MM.1S (cell line): ENCODE results near the gene SYTL4.

Experiments used
- DNase-seq: peaks from one replicate; pipeline ENCODE4 v3.0.0-alpha.2; 2015
- H2AFZ ChIP-seq: fragments of 300-600 bp; sonication (generic); 2 replicates; pipeline ENCODE4 v1.6.0; 2016; ENCODE audit warnings: antibody characterized with exemption, low read length
- H3F3A ChIP-seq: fragments of 300-600 bp; sonication (generic); 2 replicates; pipeline ENCODE4 v1.6.1; 2016; ENCODE audit warnings: mild to moderate bottlenecking, antibody characterized with exemption, low read length, moderate library complexity, mixed read lengths; ENCODE audit not compliant: insufficient read depth
- H3K27ac ChIP-seq: fragments of 300-600 bp; sonication (generic); 2 replicates; pipeline ENCODE4 v1.5.1; 2016; ENCODE audit warnings: mild to moderate bottlenecking, low read length
- H3K27me3 ChIP-seq: fragments of 300-600 bp; sonication (generic); replicated peaks from 2 replicates; pipeline ENCODE4 v1.6.0; 2016; ENCODE audit warnings: low read length; ENCODE audit not compliant: insufficient read depth
- H3K36me3 ChIP-seq: fragments of 300-600 bp; sonication (generic); replicated peaks from 2 replicates; pipeline ENCODE4 v1.6.1; 2016; ENCODE audit warnings: mild to moderate bottlenecking, low read length, mixed read lengths; ENCODE audit not compliant: insufficient read depth
- H3K4me1 ChIP-seq: fragments of 300-600 bp; sonication (generic); 2 replicates; pipeline ENCODE4 v1.6.1; 2016; ENCODE audit warnings: low read length, mixed read lengths
- H3K4me2 ChIP-seq: fragments of 300-600 bp; sonication (generic); 2 replicates; pipeline ENCODE4 v1.6.0; 2016; ENCODE audit warnings: low read depth, low read length
- H3K4me3 ChIP-seq: fragments of 300-600 bp; sonication (generic); 2 replicates; pipeline ENCODE4 v1.5.1; 2016; ENCODE audit warnings: low read length, mixed read lengths
- H3K79me2 ChIP-seq: fragments of 300-600 bp; sonication (generic); 2 replicates; pipeline ENCODE4 v1.6.1; 2016; ENCODE audit warnings: mixed run types, low read length, mixed read lengths
- H3K9ac ChIP-seq: fragments of 300-600 bp; sonication (generic); 2 replicates; pipeline ENCODE4 v1.6.1; 2016; ENCODE audit warnings: low read length, mixed read lengths
- H3K9me2 ChIP-seq: fragments of 300-600 bp; sonication (generic); replicated peaks from 2 replicates; pipeline ENCODE4 v1.6.1; 2016; ENCODE audit warnings: mild to moderate bottlenecking, low read length, mixed read lengths; ENCODE audit not compliant: insufficient read depth
- H3K9me3 ChIP-seq: fragments of 300-600 bp; sonication (generic); replicated peaks from 2 replicates; pipeline ENCODE4 v1.6.1; 2016; ENCODE audit warnings: mild to moderate bottlenecking, low read length, mixed read lengths; ENCODE audit not compliant: insufficient read depth
- H4K20me1 ChIP-seq: fragments of 300-600 bp; sonication (generic); 2 replicates; pipeline ENCODE4 v1.6.1; 2016; ENCODE audit warnings: mild to moderate bottlenecking, low read length, moderate library complexity, mixed read lengths; ENCODE audit not compliant: insufficient read depth
- CTCF ChIP-seq: fragments of 300-600 bp; sonication (generic); IDR thresholded peaks from 2 replicates; pipeline ENCODE4 v1.5.1; 2016; ENCODE audit warnings: antibody characterized with exemption, low read length, mixed read lengths
- EZH2 ChIP-seq: fragments of 300-600 bp; sonication (generic); optimal IDR thresholded peaks from 2 replicates; pipeline ENCODE3; 2017; ENCODE audit warnings: low read depth, mild to moderate bottlenecking, antibody characterized with exemption, low read length, mixed read lengths
- EZH2phosphoT487 ChIP-seq: fragments of 300-600 bp; sonication (generic); IDR thresholded peaks from 2 replicates; pipeline ENCODE4 v1.6.1; 2018; ENCODE audit warnings: antibody characterized with exemption, low read length

Gene SYTL4

GRCh38 chrX:100673397-100673953 is 58.4 kb downstream of the SYTL4 start:
- Histone ChIP-seq H3K9me2 (no peaks in the 10 kb centered on the region), H3K36me3 (no peaks in the 10 kb centered on the region), H4K20me1 (no peaks in the 10 kb centered on the region), H2AFZ (no peak overlapping the region), H3K79me2 (no peaks in the 10 kb centered on the region), H3K4me2 (no peak overlapping the region), H3K4me1 (0 out of 2 replicates have a peak, but pooled peaks cover 11% of the 10 kb centered on the region), H3K27me3 (no peaks in the 10 kb centered on the region), H3K9me3 (no peaks in the 10 kb centered on the region), H3K27ac (no peak overlapping the region), H3K4me3 (no peak overlapping the region), H3F3A (no peaks in the 10 kb centered on the region; the same call in 1 of the 2 replicates), H3K9ac (no peak overlapping the region)
- no peak for TF ChIP-seq EZH2phosphoT487
- no peak for TF ChIP-seq CTCF
- TF ChIP-seq EZH2, result no peak
- no peak for DNase-seq

DNA sequence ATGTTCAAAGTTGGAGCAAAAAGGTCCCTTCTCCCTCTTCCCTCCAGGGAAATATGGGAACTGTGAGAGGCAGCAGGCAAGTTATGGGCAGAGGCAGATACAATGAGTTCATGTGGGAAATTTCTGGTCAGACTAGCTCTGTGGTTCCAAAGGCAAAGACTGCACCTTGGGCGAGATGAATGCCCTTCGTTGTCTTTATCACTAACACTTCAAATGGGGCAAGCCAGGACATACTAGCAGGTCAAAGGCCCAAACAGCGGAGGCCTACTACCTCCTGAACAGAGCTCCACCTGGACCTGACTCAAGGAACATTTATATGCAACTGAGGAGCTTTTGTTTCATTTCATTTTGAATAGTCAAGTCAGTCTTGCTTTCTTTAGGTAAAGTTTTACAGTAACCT is 59.0 kb downstream of the SYTL4 start:
- no peaks in the 10 kb centered on the region for H3K9me3 ChIP-seq
- no peak overlapping the region for H2AFZ ChIP-seq
- no peak for DNase-seq
- H3K4me3 ChIP-seq, result no peak overlapping the region
- no peak overlapping the region for H3K9ac ChIP-seq
- no peaks in the 10 kb centered on the region for H3K79me2 ChIP-seq
- no peaks in the 10 kb centered on the region; the same call in 1 of the 2 replicates for H3F3A ChIP-seq
- TF ChIP-seq EZH2phosphoT487 (no peak), CTCF (no peak), EZH2 (no peak)
- H3K27ac ChIP-seq, result no peak overlapping the region
- H3K9me2 ChIP-seq, result no peaks in the 10 kb centered on the region
- H3K4me2 ChIP-seq, result no peak overlapping the region
- H3K4me1 ChIP-seq, result 0 out of 2 replicates have a peak, but pooled peaks cover 11% of the 10 kb centered on the region
- H3K27me3 ChIP-seq, result no peaks in the 10 kb centered on the region
- H4K20me1 ChIP-seq, result no peaks in the 10 kb centered on the region
- H3K36me3 ChIP-seq, result no peaks in the 10 kb centered on the region

GRCh38 chrX:100663642-100664041 is 68.3 kb downstream of the SYTL4 start:
- Histone ChIP-seq H3K27me3 (0 out of 2 replicates have a peak, but pooled peaks cover 6% of the 10 kb centered on the region), H3K4me2 (no peak overlapping the region)
- DNase-seq, result no peak

More at GRCh38 chrX:100663642-100664041, 68.3 kb downstream of the SYTL4 start:
- Histone ChIP-seq H3K4me3 (no peak overlapping the region), H3K9me3 (no peaks in the 10 kb centered on the region), H3K9ac (no peak overlapping the region), H3K4me1 (no peaks in the 10 kb centered on the region), H3K9me2 (no peaks in the 10 kb centered on the region), H3K79me2 (no peaks in the 10 kb centered on the region), H4K20me1 (no peaks in the 10 kb centered on the region), H3K27ac (no peak overlapping the region), H2AFZ (no peak overlapping the region), H3F3A (no peaks in the 10 kb centered on the region), H3K36me3 (no peaks in the 10 kb centered on the region)
- TF ChIP-seq EZH2phosphoT487, result no peak
- TF ChIP-seq CTCF, result no peak
- no peak for TF ChIP-seq EZH2
